Kidney epithelial cell (primary cell): ENCODE measurements around the gene FDPS. TPM values are rescaled to one million over a fixed set of nuclear protein-coding genes. Genes with fewer than 3 reads are reported as not detected.
"Not testable (repeated sequence)": the region's sequence is repeated elsewhere in the genome, so short reads cannot be mapped to it uniquely, and the experiment has no call there.

ENCODE experiments used
- DNase-seq: peaks from one replicate; pipeline ENCODE4 v3.0.0-alpha.2; 2010; ENCODE audit warnings: low read depth
- H3K27me3 ChIP-seq: 2 replicates; pipeline ENCODE4 v1.6.0; 2011; ENCODE audit warnings: low read length; ENCODE audit not compliant: control insufficient read depth, insufficient read depth
- H3K36me3 ChIP-seq: 2 replicates; pipeline ENCODE4 v1.5.1; 2011; ENCODE audit warnings: low read length; ENCODE audit not compliant: control insufficient read depth, insufficient read depth
- H3K4me3 ChIP-seq: 2 replicates; pipeline ENCODE4 v1.5.1; 2011; ENCODE audit warnings: low read depth, mild to moderate bottlenecking, control low read depth, low read length
- CTCF ChIP-seq: IDR thresholded peaks from 2 replicates; pipeline ENCODE4 v1.5.1; 2011; ENCODE audit warnings: mild to moderate bottlenecking, moderate library complexity, low read length, control low read depth, inconsistent platforms; ENCODE audit not compliant: insufficient read depth, poor library complexity, severe bottlenecking
- total RNA-seq: library from RNA; depleted of rRNA; stranded (reverse); fragments of >200 nt; gene quantifications from 2 replicates; pipeline ENCODE4 v1.2.3, GENCODE V29; 2015

The FDPS gene
- total RNA-seq, 1 donor from 2014 or later, result 271 TPM

GRCh38 chr1:155324717-155325602 lies 16.3 kb downstream of the FDPS start:
- peak; percentile 61 for TF ChIP-seq CTCF
- no peaks in the 10 kb centered on the region for H3K36me3 ChIP-seq
- no peaks in the 10 kb centered on the region for H3K27me3 ChIP-seq
- H3K4me3 ChIP-seq, result peak overlapping the region; percentile 90
- no peak for DNase-seq

GRCh38 chr1:155325603-155325893 lies 16.9 kb downstream of the FDPS start:
- H3K36me3 ChIP-seq, result no peaks in the 10 kb centered on the region
- peak overlapping the region; percentile 90 for H3K4me3 ChIP-seq
- DNase-seq, result no peak
- no peaks in the 10 kb centered on the region for H3K27me3 ChIP-seq
- TF ChIP-seq CTCF, result no peak

DNA sequence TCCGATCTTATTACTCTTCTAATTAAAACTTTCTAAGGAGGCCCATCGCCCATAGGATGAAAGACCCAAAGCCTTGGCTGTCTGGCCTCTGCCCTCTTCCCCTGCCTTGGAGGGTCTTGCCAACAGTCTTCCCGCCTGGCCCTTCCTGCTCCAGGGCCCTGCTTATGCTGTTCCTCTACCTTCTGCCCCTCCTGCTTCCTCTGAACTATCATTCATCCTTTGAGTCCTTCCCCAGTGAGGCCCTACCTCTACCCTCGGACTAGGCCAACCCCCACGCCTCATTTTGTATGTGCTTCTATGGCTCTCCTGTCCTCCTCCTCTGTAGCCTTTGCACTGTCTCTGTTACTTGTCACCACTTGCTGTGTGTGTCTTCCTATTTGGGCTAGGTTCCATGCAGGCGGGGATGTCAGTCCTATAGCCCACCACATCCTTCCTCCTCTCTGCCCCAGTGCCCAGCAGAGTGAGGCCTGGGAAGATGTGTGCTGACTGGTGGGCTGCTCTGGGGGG lies 17.4 kb downstream of the FDPS start:
- TF ChIP-seq CTCF, result no peak
- H3K36me3 ChIP-seq, result no peaks in the 10 kb centered on the region
- H3K27me3 ChIP-seq, result no peaks in the 10 kb centered on the region
- no peak overlapping the region for H3K4me3 ChIP-seq
- DNase-seq, result no peak

GRCh38 chr1:155326631-155327037 lies 18.0 kb downstream of the FDPS start:
- no peak overlapping the region for H3K4me3 ChIP-seq
- no peaks in the 10 kb centered on the region for H3K27me3 ChIP-seq
- TF ChIP-seq CTCF, result no peak
- DNase-seq, result no peak
- no peaks in the 10 kb centered on the region for H3K36me3 ChIP-seq

DNA sequence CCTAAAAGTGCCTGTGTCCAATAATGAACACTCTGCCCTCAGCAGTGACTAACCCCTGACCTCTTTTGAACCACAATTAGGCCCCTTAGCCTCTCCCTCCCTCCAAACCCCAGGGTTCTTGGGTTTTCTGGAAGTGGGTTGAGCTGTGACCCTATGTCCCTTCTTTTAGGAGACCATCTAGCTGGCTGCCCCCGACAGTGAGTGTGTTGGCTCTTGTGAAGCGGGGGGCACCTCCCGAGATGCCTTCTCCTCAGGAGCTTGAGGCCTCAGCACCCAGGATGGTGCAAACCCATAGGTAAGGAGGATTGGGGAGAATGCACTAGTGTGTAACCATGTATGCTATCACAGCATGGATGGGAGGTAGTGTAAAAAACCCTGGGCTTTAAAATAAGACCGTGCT lies 19.3 kb downstream of the FDPS start:
- H3K27me3 ChIP-seq, result no peaks in the 10 kb centered on the region
- TF ChIP-seq CTCF, result no peak
- no peak for DNase-seq
- H3K4me3 ChIP-seq, result no peak overlapping the region
- H3K36me3 ChIP-seq, result no peaks in the 10 kb centered on the region

DNA sequence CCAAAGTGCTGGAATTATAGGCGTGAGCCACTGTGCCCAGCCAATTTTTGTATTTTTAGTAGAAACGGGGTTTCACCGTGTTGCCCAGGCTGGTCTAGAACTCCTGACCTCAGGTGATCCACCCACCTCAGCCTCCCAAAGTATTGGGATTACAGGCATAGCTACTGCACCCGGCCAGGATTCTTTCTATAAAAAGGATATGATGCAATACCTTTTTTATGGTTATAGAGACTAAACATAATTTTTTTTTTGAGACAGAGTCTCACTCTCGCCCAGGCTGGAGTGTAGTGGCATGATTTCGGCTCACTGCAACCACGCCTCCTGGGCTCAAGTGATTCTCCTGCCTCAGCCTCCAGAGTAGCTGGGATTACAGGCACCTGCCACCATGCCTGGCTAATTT lies 20.2 kb downstream of the FDPS start:
- not testable (repeated sequence) for H3K4me3 ChIP-seq, H3K27me3 ChIP-seq, DNase-seq, H3K36me3 ChIP-seq
